ENCODE measurements around the gene TRIM74. TPM values are rescaled to one million over a fixed set of nuclear protein-coding genes. Genes with fewer than 3 reads are reported as not detected.
A peak's percentile ranks its signal among the peaks of the same experiment; 100 is the strongest.
"Not testable (repeated sequence)": the region's sequence is repeated elsewhere in the genome, so short reads cannot be mapped to it uniquely, and the experiment has no call there.

Gene TRIM74
- 0.13 and 0.26 TPM in 2 replicates for total RNA-seq

- DNase-seq (ENCODE audit: low read depth); FAIRE-seq; H3K4me3 ChIP-seq (ENCODE audit: low read depth, low read length); H3K27me3 ChIP-seq (ENCODE audit: control insufficient read depth, insufficient read depth, low read length); H3K36me3 ChIP-seq (ENCODE audit: control insufficient read depth, insufficient read depth, low read length): not testable (repeated sequence)
Measured at GRCh38 chr7:72968980-72969516, at the start of gene TRIM74. Gene TRIM74 (minus strand): TSS chr7:72969466. CDS start chr7:72966157, 3,309 bp downstream.

DNA sequence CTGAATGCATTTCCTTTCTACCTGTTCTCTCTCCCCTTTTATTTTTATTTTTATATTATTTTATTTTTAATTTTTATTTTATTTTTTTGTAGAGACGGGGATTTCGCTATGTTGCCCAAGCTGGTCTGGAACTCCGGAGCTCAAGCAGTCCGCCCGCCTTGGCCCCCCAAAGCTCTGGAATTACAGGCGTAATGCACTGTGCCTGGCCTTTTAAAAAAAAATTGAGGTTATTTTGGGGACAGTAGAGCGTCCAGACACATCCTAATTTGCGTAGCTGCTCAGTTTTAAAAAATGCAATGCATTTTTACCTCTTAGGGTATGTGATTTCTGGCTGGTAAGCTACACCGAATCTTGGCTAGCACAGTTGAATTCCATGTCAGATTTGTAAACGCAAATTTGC, 37.2 kb upstream of the TRIM74 start:
- FAIRE-seq; H3K36me3 ChIP-seq (ENCODE audit: control insufficient read depth, insufficient read depth, low read length); H3K27me3 ChIP-seq (ENCODE audit: control insufficient read depth, insufficient read depth, low read length); DNase-seq (ENCODE audit: low read depth): not testable (repeated sequence)
- peak overlapping the region; percentile 27 for H3K4me3 ChIP-seq (ENCODE audit: low read depth, low read length)

DNA sequence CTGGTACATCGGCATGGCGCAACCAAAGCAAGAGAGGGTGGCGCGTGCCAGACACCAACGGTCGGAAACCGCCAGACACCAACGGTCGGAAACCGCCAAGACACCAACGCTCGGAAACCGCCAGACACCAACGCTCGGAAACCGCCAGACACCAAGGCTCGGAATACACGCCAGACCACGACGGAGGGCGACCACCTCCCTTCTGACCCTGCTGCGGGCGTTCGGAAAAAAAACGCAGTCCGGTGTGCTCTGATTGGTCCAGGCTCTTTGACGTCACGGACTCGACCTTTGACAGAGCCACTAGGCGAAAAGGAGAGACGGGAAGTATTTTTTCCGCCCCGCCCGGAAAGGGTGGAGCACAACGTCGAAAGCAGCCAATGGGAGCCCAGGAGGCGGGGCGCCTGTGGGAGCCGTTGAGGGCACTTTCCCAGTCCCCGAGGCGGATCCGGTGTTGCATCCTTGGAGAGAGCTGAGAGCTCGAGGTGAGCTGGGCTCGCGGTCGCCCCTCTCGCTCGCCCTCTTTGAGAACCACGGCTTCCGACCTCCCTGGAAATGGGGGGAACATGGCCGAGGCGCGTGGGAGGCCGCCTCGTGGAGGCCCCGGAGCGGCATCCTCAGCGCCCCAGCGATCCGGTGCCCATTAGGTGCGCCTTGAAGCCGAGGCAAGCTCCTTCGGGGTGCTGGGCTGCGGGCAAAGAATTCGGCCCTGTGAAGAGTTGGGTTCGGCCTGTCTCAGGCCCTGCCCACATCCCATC, 36.6 kb upstream of the TRIM74 start:
- not testable (repeated sequence) for H3K36me3 ChIP-seq (ENCODE audit: control insufficient read depth, insufficient read depth, low read length); H3K27me3 ChIP-seq (ENCODE audit: control insufficient read depth, insufficient read depth, low read length); FAIRE-seq
- DNase-seq (ENCODE audit: low read depth), result peak; percentile 61
- H3K4me3 ChIP-seq (ENCODE audit: low read depth, low read length), result peak overlapping the region; percentile 54

GRCh38 chr7:73005356-73005692, 36.1 kb upstream of the TRIM74 start:
- H3K36me3 ChIP-seq (ENCODE audit: control insufficient read depth, insufficient read depth, low read length); H3K27me3 ChIP-seq (ENCODE audit: control insufficient read depth, insufficient read depth, low read length); FAIRE-seq; DNase-seq (ENCODE audit: low read depth): not testable (repeated sequence)
- peak overlapping the region; percentile 54 for H3K4me3 ChIP-seq (ENCODE audit: low read depth, low read length)

GRCh38 chr7:72997887-72998468, 28.7 kb upstream of the TRIM74 start:
- H3K36me3 ChIP-seq (ENCODE audit: control insufficient read depth, insufficient read depth, low read length); H3K27me3 ChIP-seq (ENCODE audit: control insufficient read depth, insufficient read depth, low read length); H3K4me3 ChIP-seq (ENCODE audit: low read depth, low read length); DNase-seq (ENCODE audit: low read depth); FAIRE-seq: not testable (repeated sequence)

DNA sequence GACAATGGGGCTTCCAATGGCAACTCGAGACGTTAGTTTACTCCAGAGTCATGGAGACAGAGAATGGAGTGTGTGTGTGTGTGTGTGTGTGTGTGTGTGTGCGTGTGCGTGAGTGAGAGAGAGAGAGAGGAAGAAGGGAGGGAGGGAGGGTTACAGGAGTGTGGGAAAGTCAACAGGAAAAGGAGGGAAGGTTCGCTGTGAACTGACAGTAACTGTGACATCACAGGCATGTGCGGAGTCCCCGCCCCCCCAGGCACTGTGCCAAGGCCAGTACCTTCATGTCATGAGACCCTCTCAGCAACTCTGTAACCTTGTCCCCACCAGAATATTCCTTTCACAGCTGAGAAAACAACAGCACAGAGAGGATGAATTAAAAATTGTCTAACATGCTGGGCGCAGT, 28.2 kb upstream of the TRIM74 start:
- FAIRE-seq; H3K4me3 ChIP-seq (ENCODE audit: low read depth, low read length): not testable (repeated sequence)

DNA sequence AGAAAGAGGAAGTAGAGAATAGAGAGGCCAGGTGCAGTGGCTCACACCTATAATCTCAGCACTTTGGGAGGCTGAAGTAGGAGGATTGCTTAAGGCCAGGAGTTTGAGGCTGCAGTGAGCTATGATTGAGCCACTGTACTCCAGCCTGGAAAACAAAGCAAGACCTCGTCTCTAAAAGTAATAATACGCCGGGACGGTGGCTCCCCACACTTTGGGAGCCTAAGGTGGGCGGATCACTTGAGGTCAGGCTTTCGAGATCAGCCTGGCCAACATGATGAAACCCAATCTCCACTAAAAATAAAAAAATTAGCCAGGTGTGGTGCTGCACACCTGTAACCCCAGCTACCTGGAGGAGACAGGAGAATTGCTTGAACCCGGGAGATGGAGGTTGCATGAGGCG, 26.2 kb upstream of the TRIM74 start:
- H3K36me3 ChIP-seq (ENCODE audit: control insufficient read depth, insufficient read depth, low read length); H3K27me3 ChIP-seq (ENCODE audit: control insufficient read depth, insufficient read depth, low read length); H3K4me3 ChIP-seq (ENCODE audit: low read depth, low read length); FAIRE-seq; DNase-seq (ENCODE audit: low read depth): not testable (repeated sequence)

More for the DNA sequence above, 28.2 kb upstream of the TRIM74 start:
- not testable (repeated sequence) for H3K27me3 ChIP-seq (ENCODE audit: control insufficient read depth, insufficient read depth, low read length); DNase-seq (ENCODE audit: low read depth); H3K36me3 ChIP-seq (ENCODE audit: control insufficient read depth, insufficient read depth, low read length)

DNA sequence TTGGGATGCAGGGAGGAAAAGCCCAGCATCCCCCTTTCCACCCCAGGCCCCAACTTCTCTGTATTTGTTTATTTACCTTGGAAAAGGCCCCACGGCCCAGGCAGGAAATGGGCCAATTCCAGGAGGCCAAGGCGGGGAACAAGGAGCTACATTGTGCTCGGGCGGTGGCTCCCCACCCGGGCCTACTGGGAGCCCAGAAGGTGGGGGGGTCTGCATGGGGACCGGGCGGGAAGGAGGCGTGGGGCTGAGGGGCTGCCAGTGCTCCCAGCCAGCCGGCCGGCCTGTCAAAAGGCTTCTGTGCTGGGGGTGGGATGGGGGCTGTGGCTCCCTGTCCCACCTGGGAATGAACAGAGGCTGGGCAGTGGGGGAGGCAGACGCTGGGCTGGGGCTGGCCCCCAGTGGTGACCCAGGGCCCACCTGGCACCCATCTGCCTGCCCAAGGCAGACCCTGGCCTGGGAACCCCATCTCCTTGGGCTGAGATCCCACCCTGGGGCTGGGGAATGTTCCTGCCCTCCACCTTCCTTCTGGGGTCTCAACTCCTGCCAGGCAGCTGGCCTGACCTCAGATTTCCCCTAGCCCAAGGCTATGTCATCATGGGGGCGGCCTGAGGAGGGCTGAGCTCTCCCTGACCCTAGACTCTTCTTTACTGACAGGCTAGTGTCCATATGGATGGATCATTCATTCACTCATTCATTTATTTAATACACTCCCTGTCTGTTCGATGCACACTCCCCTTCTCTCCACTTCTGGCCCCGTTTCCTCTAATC, 21.1 kb upstream of the TRIM74 start:
- FAIRE-seq; DNase-seq (ENCODE audit: low read depth); H3K27me3 ChIP-seq (ENCODE audit: control insufficient read depth, insufficient read depth, low read length); H3K4me3 ChIP-seq (ENCODE audit: low read depth, low read length); H3K36me3 ChIP-seq (ENCODE audit: control insufficient read depth, insufficient read depth, low read length): not testable (repeated sequence)

GRCh38 chr7:72982084-72982483, 12.8 kb upstream of the TRIM74 start:
- not testable (repeated sequence) for H3K4me3 ChIP-seq (ENCODE audit: low read depth, low read length); H3K36me3 ChIP-seq (ENCODE audit: control insufficient read depth, insufficient read depth, low read length); H3K27me3 ChIP-seq (ENCODE audit: control insufficient read depth, insufficient read depth, low read length); DNase-seq (ENCODE audit: low read depth); FAIRE-seq

DNA sequence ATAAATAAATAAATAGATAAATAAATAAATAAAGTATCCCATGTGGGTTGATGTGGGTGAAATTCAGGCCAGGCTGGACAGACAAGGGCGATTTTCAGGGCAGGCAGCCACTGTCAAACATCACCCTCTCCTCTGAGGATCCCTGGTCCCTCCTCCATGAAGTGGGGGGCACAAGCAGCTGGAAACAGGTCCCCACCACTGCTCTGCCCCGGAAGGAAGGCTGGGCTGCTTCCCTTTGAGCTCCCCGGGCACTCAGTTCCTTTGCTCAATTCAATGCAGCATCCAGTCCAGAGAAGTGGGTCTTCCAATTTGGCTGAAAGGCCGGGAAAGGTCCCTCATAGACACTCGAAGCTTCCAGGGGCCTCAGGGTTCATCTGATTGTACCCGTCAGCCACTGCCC, 11.1 kb upstream of the TRIM74 start:
- FAIRE-seq; H3K36me3 ChIP-seq (ENCODE audit: control insufficient read depth, insufficient read depth, low read length); H3K27me3 ChIP-seq (ENCODE audit: control insufficient read depth, insufficient read depth, low read length); H3K4me3 ChIP-seq (ENCODE audit: low read depth, low read length); DNase-seq (ENCODE audit: low read depth): not testable (repeated sequence)

DNA sequence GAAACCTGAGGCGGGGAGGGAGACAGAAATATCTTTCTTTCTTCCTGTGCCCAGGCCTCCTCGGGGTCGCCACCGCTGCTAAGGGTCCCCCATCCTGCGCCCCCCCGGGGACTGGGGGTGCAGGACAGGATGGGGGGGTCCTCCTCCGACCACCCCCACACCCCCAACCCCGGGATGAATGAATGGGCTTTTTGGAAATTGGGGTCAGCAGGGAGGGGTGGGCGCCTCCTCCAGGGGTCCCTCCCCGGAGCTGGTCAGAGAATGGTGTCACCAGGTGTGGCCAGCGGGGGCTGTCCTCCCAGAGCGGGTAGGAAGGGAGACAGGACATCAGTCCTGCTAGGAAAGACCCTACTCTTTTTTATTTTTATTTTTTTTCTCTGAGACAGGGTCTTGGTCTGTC, 7.2 kb upstream of the TRIM74 start:
- H3K27me3 ChIP-seq (ENCODE audit: control insufficient read depth, insufficient read depth, low read length); DNase-seq (ENCODE audit: low read depth); H3K36me3 ChIP-seq (ENCODE audit: control insufficient read depth, insufficient read depth, low read length); H3K4me3 ChIP-seq (ENCODE audit: low read depth, low read length); FAIRE-seq: not testable (repeated sequence)

DNA sequence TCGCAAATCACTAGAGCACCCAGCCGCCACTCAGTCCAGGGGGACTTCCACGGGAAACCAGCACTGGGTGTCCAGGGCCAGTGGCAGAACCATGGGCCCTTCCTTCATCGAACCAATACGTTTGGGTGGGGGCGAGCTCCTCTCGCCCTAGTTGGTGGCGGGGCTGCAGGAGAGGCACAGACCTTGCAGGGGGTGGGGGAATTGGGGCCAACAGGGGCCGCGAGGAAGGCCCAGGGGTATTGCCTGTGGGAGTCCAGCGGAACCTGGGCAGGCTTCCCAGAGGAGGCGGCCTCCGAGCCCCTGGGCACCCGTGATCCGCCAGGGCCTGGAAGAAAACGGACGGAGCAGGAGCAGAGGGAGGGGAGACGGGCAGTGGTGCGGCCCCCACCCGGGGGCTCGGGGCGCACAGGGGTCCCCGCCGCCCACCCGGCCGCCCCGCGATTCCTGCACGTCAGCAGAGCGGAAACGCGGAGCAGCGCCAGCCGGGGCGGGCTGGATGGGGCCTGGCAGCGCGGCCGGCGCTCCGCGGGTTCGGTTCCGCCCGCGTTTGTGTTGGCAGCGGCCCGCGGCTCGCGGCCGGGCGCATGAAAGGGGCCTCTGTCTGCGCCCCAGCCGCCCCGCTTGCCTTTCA, 6.5 kb upstream of the TRIM74 start:
- H3K4me3 ChIP-seq (ENCODE audit: low read depth, low read length); H3K36me3 ChIP-seq (ENCODE audit: control insufficient read depth, insufficient read depth, low read length); DNase-seq (ENCODE audit: low read depth); FAIRE-seq; H3K27me3 ChIP-seq (ENCODE audit: control insufficient read depth, insufficient read depth, low read length): not testable (repeated sequence)

- not testable (repeated sequence) for FAIRE-seq
Measured at GRCh38 chr7:72974781-72975180, 5.5 kb upstream of the TRIM74 start.

GRCh38 chr7:72971505-72971904, 2.2 kb upstream of the TRIM74 start:
- not testable (repeated sequence) for DNase-seq (ENCODE audit: low read depth); FAIRE-seq; H3K27me3 ChIP-seq (ENCODE audit: control insufficient read depth, insufficient read depth, low read length); H3K36me3 ChIP-seq (ENCODE audit: control insufficient read depth, insufficient read depth, low read length); H3K4me3 ChIP-seq (ENCODE audit: low read depth, low read length)

More at GRCh38 chr7:72974781-72975180, 5.5 kb upstream of the TRIM74 start:
- H3K27me3 ChIP-seq (ENCODE audit: control insufficient read depth, insufficient read depth, low read length); H3K36me3 ChIP-seq (ENCODE audit: control insufficient read depth, insufficient read depth, low read length); DNase-seq (ENCODE audit: low read depth); H3K4me3 ChIP-seq (ENCODE audit: low read depth, low read length): not testable (repeated sequence)

All from bronchial epithelial cell (primary cell).